ENCODE measurements around the gene NTS.
A peak's percentile ranks its signal among the peaks of the same experiment; 100 is the strongest.

Gene NTS, protein sequence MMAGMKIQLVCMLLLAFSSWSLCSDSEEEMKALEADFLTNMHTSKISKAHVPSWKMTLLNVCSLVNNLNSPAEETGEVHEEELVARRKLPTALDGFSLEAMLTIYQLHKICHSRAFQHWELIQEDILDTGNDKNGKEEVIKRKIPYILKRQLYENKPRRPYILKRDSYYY

DNA sequence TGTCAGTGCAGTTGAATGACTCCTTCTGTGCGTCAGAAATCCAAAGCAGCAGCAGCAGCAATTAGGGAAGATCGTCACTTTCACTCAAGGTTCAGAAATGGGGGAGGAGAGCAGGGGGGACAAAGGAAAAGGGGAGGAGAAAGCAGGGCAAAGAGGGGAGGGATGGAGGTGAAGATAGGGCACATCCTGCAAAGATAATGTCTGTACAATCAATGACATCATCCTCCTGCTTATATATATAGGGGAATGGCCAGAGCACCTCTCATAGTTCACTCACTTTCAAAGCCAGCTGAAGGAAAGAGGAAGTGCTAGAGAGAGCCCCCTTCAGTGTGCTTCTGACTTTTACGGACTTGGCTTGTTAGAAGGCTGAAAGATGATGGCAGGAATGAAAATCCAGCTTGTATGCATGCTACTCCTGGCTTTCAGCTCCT lies at the start of gene NTS:
Gene NTS (plus strand): TSS at position 265 of the 431 bp plus-strand sequence. CDS start 109 bp downstream, at position 374.
- DNase-seq, result no peak

DNA sequence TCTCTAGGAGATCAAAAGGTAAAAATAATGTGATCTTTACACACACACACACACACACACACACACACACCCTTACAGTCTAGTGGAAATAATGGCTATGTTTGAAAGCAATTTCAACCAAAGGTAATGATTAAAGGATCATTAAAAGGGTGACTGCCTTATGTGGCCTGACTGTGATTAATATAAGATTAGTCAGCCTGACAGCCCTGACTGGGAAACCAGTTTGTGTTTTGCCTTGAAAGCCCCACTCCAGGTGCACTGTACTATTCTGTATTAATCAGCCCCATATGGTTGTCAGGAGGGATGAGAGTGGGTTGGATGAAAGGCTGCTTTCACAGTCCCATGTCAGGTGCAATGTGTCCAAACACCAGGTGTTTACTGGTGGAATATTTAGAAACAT lies 48.3 kb upstream of the NTS start:
- no peak for DNase-seq

DNA sequence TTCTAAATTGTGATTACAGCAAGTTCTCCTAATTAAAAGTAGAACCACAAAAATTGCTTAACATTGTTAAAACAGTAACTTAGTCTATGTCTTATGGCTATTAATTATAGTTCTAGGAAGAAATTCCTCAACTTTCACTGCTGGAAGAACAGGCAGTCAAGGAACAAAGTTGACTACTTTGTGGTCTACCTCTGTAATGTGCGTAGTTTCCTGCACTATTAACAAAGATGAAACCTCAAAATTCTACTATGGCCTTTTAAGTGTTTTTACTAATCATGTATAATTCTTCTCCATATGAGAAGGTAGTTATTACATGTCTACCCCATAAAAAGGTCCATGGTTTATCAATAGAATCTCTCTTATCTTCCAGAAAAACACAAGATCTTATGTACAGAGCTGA lies 45.5 kb upstream of the NTS start:
- no peak for DNase-seq

DNA sequence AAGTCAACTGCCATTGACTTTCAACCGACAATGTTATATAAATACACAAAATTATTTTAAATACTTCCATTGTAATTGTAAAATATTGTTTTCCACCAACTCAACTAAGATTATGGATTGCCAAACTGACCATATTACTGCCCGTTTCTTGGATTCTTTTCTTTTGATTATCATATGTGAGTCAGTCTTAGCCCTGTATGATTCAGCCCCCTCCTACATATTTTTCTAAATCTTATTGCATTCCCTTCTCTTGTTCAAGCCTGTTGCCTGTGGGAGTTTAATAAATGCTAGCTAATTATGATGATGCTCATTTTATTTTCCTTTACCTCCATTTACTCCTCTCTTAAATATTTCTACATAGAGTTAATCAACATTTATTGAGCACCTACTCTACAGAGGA lies 44.7 kb upstream of the NTS start:
- DNase-seq, result no peak

DNA sequence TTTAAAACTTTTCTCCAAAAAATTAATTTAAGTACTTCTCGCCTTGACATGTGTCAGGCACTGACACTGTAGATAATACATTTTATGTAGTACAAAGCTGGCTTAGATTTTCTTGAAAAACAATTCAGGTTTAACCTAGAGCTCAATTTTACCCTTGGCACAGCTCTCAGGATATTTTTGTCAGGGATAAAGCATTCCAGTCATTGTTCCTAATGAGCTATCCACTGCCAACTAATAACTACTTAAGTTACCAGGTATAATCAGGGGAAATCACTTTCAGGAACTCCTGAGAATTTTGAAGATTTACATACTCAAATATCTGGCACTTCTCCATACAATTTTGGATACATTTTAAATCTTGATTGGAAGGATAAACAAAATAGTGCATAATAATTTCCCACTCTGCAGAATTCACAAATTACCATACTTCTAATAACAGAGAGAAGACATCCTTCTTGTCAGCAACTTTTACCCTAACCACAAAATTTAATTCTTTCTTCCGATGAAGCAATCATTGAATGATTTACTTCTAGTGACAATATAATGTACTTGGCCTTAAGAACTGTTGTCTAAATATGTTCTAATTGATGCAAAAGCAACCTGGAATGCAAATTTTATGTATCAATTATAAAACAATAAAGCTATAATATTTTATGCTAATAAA lies 42.6 kb upstream of the NTS start:
- no peak for DNase-seq

DNA sequence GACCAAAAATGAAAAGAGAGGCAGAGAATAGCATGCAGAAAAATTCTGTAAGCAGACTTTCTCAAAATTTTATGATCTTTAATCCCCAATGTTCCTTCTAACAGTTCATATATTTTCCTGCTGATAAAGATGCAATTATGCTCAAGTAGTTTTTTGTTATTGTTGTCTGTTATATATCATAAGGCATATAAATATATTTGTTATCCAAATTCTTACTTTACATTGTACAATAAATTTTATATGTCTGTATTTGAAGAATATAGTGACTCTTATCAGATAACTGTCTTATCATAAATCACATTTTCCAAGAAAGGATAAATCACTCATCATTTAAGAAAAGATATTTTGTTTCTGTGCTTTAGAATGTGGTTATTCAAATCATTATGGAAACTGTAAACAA lies 40.5 kb upstream of the NTS start:
- no peak for DNase-seq

DNA sequence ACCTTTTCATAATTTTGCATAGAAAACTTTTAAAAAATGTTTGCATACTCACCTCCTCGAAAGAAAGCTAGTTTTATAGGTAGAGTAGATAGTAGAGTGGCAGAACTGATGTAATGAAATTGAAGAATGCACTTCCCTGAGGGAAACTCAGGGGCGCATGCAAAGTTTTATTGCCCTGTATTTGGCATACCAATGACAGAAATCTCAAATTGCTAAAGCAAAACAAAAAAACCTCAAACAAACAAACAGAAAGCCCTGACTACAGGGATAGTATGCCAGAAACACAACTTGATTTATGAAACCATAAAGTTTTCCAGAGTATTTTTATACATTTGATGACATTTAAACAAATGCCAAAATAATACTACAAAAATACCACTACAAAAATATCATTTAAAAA lies 39.7 kb upstream of the NTS start:
- no peak for DNase-seq

DNA sequence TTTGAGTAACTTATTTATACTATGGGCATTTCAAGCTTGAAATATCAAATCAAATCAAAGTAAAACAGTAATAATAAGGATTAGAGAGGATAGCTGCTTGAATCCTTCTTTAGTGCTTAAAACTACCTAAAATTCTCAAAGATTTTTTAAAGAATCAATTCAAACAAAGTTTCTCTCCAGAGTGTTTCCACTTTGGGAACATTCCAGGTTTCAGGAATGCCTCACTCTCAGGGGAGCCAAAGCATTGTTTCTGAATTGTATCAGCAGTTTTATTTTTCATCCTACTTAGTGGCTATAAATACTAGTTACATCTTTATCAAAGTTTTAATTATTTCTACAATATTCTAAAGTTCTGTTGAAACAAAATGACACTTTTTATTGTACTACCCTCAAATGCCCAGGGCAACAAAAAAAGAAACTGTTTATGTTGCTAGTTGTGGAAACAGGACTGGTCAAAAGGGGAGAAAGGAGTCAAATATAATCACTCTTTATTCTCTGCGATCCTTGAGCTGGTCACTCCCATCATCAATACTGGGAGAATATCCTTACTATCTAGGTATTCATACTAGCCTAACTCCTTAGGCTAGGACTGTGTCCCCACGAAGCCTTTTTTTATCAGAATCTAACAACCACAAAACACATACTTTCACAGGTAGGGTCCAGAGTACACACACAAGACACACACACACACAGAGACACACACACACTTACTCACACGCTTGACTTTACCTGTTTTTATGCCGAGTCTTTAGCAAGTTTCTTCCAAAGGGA lies 38.5 kb upstream of the NTS start:
- no peak for DNase-seq

DNA sequence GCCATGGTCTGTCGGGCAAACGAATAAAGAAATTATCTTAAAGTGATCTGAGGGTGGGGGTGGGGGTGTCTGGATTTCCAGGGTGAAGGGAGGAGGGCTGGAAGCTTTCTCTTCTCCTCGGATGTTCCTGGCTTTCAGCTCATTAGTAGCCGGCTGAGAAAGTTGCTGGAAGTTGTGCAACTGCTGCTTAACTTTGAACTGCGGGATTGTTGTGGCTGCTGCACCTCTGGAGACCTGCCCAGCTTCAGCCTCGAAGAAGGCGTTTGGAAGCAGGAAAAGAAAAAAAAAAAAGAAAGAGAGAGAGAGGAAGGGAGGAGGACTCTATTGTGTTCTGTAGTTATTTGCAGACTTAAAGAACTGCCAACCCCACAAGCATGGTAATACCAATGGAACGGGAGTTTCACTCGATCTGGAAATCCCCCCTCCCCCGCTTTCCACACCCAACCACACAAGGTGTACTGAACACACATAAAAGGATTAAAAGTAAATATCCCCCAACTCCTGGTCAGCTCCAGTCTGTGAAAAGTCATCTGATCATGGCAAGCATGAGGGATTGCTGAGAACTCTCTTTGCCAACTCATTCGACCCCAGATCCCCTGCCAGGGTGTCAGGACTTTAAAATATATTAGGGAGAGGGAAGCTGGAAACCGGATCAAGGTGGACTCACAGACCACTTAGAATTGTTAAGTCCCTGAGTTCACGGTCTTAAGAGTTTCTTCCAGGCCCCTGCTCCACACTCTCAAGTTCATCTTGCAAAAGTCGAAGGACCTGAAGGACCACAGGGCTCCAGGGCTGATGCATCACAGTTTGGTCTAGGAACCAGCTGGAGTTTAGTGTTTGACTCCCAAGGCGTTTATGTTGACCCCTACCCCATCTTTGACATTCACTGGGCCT lies 37.7 kb upstream of the NTS start, which contains the start of gene RASSF9:
Gene RASSF9 (minus strand): TSS at position 213 of the 894 bp plus-strand sequence. CDS start 208 bp downstream, at position 5.
- DNase-seq, result peak in 15 of 56 donors; percentile 1 to 24 (median 5)

DNA sequence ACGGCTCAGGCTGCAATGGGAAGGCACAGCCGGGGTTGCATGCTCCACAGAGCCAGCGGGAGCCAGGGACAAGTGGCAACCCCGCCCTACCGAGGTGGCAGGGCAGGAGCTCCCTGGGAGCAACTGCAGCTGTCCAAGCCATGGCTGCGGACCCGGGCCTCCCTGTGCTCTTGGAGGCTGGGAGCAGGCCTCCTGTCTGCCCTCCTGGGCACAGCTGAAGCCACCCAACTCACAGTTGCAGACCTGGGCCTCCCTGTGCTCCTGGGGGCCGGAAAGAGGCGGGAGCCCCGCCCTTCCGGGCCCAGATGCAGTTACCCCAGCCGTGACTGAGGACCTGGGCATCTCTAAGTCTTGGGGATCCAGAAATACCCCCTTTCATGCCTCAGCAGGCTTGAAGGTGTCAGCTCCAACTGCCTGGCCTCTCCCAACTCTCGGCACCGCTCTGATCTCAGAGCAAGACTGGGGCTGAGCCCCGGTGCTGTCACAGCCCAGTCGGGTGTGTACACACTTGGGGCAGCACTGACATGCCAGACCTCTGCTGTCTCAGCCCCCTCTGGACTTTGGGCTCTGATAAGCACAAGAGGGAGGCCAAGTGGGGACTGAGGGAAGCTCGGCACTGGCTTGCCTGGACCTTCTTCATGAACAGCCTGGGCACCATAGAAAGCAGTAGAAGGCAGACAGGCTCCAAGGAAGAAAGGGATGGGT lies 30.3 kb upstream of the NTS start:
- no peak for DNase-seq

DNA sequence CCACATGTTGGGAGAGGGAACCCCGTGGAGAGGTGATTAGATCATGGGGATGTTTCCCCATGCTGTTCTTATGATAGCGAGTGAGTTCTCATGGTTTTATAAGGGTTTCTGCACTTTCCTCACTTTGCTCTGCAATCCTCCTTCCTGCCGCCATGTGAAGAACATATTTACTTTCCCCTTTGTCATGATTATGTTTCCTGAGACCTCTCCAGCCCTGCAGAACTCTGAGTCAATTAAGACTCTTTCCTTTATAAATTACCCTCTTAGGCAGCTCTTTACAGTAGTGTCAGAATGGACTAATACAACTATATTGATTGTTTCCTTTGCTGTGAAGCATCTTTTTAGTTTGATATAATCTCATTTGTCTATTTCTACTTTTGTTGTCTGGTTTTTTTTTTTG lies 24.8 kb upstream of the NTS start:
- DNase-seq, result no peak

DNA sequence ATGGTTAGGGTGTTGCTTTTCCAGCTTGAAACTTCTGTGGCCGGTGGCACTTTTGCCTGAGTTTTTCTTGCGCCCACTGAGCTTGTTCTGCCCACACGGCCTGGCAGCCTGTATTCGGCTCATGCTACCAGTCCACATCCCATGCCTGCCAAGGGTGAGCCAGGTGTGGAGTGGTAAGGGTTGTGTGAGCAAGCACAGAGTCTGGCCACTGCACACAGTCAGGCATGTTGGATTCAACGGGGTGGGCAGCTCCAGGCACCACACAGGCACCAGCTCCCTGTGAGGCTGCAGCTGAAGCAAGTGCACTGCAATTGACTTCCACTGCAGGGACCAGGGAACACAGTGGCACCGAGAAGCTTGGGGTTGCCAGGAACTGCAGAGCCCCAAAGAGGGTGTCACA lies 18.8 kb upstream of the NTS start:
- DNase-seq, result no peak

DNA sequence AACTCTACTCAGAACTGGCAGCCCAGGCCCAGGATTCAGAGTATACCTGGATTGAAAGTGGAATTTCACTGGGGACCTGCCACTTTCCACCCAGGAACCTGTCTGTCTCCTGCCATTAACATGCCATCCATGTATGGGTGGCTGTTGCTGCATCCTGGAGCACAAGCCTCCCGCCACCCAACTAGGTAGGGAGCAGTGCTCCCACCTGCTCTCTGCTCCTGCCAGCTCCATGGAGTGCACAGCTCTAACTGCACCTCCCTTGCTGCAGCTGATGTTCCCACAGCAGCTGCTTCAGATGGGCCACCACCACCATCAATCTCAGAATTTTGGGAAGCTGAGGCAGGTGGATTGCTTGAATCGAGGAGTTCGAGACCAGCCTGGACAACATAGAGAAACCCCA lies 17.1 kb upstream of the NTS start:
- no peak for DNase-seq

DNA sequence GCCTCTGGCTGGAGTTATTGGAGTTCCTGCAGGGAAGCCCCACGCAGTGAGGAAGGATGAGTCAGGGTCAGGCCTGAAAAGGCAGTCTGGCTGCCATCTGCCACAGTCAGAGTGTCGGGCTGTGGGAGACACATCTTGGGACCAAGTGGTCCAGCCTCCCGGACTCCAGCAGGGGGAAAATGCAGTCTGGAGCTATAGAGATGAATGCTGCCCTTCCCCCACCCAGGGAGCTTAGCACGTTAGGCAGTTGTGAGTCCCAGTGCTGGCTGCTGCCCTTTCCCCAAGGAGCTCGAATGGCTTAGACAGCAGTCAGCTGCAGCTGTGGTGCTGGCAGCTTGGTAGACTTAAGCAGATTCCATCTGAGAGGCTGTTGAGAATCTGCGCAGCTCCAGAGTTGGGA lies 8.2 kb upstream of the NTS start:
- no peak for DNase-seq

DNA sequence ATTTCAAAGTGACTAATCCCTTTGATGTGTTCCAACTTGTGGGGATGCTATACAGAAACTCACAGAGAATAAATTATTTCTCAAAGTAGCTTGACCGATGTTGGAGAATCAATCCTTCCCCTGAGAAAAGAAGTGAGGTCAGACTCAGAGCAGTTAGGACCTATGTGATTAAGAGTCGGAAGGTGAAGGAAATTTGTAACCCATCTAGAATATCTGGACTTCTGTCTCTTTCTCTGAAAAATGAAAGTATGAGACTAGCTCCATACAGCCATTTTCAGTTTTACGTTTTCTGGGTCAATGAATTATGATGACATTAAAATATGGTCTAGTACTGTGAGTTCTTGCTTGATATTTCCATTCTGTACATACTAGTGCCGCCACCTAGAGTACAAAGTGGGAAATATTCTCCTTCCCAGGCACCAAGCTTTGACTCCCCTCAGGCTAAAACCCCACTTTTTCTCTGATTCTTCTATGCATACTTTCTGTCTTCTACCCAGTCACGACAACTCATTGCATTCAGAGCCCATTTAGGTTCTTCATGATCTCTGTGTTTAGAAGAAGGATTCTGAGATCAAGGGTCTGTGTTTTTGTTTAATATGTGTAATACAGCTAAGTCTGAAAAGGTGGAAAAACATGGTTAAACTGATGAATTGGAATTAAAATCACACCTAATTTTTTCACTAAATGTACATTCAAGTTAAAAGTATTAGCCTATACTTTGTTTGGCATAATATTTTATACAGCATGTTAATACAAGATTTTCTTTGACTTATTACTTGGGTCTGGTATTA lies 6.9 kb upstream of the NTS start:
- peak in 1 of 56 donors; percentile 20 for DNase-seq

DNA sequence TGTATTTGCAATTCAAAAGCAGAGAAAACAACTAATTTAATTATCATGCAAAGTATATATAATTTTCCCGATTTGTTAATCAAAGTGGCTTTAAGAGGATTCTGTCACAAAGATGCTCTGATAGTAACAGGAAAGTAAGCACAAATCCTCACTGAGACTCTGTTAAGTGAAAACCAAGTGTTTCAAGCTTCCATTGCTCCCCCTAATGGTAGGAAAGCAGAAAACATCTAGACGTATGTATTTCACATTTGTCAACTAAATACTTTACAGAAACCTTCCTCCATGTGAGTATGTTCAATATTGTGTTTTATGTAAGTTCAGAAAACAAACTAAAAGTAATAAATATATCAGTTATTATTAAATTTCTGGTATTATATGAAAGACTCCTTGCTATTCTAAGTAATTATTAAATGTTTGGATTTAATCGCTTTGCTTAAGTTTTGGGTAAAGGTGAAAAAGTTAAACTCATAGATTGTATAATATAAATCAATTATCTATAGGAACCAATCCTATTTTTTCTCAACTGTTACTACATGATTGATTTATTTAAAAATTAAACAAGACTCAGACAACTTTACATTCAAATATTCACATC lies 1.5 kb upstream of the NTS start:
- peak in 1 of 56 donors; percentile 64 for DNase-seq

DNA sequence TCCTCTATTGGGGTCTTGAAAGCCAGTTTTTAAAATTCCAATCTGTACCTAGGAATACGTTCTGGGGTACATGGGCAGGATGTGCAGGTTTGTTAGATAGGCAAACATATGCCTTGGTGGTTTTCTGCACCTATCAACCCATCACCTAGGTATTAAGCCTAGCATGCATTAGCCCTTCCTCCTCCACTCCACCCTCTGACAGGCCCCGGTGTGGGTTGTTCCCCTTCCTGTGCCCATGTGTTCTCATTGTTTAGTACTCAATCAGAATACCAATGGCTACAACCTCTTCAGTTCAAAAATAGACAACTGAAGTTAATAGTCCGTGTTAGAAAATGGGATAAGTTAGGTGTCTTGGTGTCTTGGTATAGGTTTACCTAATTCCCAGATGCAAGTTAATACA lies 3.4 kb downstream of the NTS start:
- DNase-seq, result no peak

DNA sequence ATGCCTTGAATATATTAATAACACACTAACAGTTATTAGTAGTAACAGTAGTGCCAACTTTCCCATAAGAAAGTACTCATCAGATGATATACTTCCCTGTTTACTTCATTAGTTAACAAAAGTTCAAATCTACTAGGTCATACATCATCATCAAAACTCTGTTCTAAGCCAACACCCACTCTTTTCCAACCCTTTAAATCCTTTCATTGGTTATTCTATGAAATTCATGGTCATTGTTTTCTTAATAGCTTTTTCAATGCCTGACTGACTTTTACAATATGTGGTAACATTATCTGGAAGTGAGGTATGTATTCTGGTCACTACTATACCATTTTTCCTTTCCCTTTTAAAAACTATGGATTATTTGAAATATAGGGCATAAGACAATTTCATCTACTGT lies 9.7 kb downstream of the NTS start:
- no peak for DNase-seq

DNA sequence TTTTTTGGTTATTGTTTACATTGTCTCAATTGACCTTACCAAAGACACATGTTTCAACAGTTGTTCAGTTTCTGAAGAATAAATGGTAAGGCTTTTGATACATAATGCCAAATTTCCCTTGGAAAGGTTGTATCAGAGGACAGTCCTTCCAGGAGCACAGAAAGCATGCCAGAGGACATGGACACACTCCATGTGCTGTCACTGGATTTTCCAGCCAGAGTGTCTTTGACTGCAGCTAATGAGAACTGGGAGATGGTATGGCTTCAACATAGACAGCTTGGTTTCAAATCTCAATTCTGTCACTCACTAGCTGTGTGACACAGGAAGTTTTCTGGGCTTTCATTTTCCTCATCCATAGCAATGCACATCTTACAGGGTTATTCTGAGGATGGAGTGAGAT lies 20.6 kb downstream of the NTS start:
- DNase-seq, result no peak

All from amygdala (tissue), 56 donors.